Eye (tissue), 1 donor: ENCODE results near the gene METTL25.

Experiments used
- DNase-seq: peaks from one replicate; pipeline ENCODE4 v3.0.0-alpha.2; 2015

METTL25 gene

DNA sequence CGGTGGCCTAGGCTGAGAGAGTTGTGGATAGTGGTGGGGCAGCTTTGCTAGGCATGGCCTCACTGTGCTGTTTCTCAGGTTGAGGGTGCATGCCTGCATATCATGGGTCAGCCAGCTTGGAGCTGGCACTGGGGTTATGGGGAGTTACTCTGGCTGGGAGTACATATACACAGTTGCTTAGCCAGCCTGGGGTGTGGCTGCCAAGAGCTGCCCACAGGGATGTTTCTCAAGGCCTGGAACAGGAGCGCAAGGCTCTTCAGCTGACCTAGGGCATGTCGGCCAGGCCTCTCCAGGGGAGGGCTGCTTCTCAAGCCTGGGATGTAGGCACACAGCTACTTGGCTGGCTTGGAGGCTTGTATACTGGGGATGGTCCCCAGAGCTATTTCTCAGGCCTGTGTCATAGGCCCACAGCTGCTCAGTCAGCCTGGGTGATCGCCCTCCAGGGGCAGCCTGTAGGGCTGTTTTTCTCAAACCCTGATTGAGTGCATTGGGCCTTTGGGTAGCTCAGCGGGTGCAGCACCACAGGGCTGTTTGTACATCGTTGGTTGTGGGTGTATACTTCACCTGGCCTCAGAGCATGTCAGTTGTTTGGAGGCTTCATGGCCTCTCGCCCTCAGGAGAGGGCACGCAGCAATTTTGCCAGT is 114.9 kb downstream of the METTL25 start:
- no peak for DNase-seq

DNA sequence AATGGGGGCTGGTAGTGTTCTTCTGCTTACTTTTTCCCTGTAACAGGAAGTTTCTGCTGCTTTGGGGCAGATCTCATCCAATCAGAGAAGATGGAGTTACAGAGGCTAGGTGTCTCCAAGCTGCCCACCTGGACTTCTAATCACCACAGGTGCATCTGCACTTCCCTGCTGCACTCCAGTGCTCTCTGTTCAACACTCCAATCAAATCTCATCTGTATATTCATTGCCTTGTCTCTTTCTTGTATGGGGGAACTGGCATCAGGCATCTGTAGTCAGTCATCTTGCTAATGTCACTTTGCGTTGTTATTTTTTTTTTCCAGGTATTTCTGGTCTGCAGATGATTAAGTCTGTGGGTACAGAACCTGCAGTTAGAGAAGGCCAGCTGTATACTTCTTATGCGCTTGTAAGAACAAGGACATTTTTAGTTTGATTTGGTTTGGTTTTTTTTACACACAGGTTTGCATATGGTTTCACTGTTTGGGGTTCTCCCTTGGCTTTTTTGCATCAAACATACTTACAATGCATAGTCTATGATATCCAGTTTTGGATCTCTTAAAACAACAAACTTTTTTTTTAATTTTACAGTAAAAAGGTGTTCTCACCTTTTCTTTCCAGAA is 116.0 kb downstream of the METTL25 start:
- DNase-seq, result no peak

- DNase-seq, result no peak
Measured at GRCh38 chr12:82474798-82475184, 116.5 kb downstream of the METTL25 start.

- no peak for DNase-seq
Measured at GRCh38 chr12:82475211-82475610, 116.9 kb downstream of the METTL25 start.

DNA sequence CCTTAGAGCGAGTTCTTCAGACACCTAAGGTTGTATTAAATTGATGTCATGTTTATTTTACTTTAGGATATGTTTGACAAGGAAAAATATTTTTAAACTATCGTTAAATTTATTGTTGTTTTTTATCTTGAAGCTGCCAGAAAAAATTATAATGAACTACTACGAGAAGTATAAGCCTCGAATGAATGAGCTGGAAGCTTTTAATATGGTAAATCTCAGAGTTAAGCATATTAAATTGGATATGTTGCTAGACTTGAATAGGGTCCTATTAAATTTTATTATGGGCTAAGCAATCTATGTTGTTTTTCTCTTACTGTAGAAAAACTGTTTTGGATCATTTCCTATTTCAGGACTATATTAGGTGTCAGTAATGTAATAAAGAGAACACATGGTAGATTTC is 118.2 kb downstream of the METTL25 start:
- DNase-seq, result no peak

GRCh38 chr12:82479511-82479910 is 121.2 kb downstream of the METTL25 start:
- DNase-seq, result no peak

DNA sequence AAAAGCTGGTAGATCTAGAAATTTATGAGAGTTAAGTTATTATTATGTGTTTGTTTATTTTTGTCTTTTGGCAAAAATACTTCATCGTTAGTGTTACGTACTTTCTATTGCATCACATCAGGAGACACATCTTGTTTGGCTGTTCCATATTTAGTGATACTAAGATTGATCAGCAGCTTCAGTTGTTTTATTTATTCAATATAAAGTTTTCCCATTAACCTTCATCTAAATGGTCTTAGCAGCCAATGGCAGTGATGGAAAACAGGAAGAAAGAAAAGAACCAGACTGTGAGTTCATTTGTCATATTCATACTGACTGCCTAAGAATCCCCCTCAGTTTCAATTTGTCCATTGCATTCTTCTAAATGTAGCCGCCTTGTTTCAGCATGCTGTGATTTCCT is 122.3 kb downstream of the METTL25 start:
- DNase-seq, result no peak

GRCh38 chr12:82481954-82482353 is 123.6 kb downstream of the METTL25 start:
- no peak for DNase-seq

DNA sequence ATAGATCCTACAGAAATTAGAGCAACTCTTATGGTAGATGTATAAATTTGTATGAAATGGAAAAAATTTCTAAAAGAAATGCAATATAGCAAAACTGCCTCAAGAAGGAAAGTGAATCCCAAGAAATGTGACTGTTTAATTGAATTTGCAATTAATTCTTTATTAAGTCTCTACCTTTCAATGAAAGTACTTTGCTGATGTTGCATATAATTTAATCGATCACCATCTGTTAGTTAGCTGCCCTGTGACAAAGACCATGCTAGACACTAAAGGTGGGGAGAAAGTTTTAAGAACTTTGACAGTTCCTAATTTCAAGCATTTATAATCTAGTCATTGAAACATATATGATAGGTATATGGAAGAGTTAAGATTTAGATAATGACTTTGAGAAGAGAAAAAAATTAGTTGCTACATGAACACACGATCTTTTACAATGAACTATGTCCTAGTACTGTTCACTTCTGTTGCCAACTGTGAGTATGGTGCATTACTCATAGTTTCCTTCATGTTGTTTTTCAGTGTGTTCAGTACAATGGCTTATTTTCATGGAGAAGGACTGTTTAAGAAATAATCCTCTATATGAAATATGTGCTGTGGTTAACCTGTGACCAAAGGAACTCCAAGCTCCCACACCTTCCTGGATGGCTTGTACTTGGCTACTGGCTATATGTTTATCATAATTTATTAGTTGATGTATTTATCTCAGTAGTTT is 128.4 kb downstream of the METTL25 start:
- DNase-seq, result no peak

DNA sequence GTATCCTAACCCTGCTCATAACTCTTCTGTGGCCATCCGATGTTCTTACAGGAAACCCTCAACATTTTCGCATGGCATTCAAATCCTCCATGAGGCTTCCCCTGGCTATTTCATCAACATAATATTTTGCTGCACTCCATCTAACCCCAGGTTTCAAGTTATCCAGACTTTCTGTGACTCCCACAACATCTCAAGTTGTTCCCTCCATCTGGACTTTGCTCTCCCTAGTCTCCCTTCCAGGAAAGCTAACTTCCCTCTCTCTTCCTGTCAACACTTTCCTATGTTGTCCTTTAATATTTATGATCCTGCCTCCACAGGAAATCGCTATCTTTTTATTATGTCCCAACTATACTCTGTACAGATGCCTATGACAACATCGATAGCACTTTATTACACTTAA is 146.1 kb downstream of the METTL25 start:
- no peak for DNase-seq

- DNase-seq, result no peak
Measured at GRCh38 chr12:82505150-82505549, 146.8 kb downstream of the METTL25 start.

DNA sequence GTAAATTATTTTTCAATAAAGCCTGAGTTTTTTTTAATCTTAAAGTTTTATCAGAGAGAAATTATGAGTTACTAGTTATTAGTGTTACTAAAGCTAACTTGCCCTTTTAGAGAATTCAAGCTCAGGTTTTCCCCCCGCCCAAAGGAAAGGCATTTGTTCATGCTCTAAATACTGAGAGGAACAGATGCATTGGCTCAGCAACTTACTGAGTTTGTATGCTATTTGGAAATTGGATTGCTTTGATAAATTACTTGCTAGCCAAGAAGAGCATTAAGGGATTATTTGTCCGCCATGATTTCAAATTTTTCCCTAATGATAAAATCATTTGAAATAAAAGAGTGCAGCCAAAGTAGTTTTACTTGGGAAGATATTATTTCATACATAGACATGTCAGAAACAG is 149.4 kb downstream of the METTL25 start:
- no peak for DNase-seq

- DNase-seq, result no peak
Measured at GRCh38 chr12:82510386-82510785, 152.1 kb downstream of the METTL25 start.

GRCh38 chr12:82514880-82515279 is 156.6 kb downstream of the METTL25 start:
- no peak for DNase-seq

GRCh38 chr12:82515652-82516051 is 157.3 kb downstream of the METTL25 start:
- DNase-seq, result no peak

GRCh38 chr12:82517027-82517426 is 158.7 kb downstream of the METTL25 start:
- DNase-seq, result no peak

- no peak for DNase-seq
Measured at GRCh38 chr12:82517808-82518207, 159.5 kb downstream of the METTL25 start.

DNA sequence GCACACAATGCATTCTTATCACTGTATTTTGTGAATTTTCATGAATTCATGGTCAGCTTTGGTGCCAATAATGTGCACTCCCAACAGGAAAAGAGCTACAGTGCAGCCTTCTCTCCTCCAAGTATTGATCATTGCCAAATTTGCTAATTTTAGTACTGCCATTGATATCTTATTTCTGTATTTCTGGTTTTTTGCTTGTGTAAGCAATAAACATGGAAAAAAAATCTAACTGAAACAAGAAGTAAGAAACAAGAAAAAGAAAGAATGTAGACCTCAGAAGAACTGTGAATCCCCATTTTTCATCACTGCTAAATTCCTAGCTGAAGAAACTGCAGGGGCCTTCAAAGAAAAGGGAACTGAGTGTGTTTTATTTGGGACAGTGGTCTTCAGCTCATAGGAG is 161.2 kb downstream of the METTL25 start:
- no peak for DNase-seq

- no peak for DNase-seq
Measured at GRCh38 chr12:82522285-82522684, 164.0 kb downstream of the METTL25 start.

GRCh38 chr12:82522762-82523161 is 164.4 kb downstream of the METTL25 start:
- DNase-seq, result no peak

GRCh38 chr12:82523996-82524395 is 165.7 kb downstream of the METTL25 start:
- no peak for DNase-seq

GRCh38 chr12:82524641-82525040 is 166.3 kb downstream of the METTL25 start:
- no peak for DNase-seq

GRCh38 chr12:82525616-82526015 is 167.3 kb downstream of the METTL25 start:
- no peak for DNase-seq

- DNase-seq, result peak; percentile 85
Measured at GRCh38 chr12:82527165-82527780, 168.9 kb downstream of the METTL25 start.
